K562 (cell line): ENCODE results near the gene SYT1. TPM values are rescaled to one million over a fixed set of nuclear protein-coding genes. Genes with fewer than 3 reads are reported as not detected.

ENCODE experiments used
- ATAC-seq: fragments of 200-7000 bp; cut with Tn5 transposase; 3 replicates; pipeline ENCODE4 v1.9.1; 2020; ENCODE audit warnings: moderate library complexity
- BruUV-seq: library from RNA; stranded (reverse); fragments of 400-500 nt; replicated peaks from 2 replicates; lab custom pipeline; 2021; lab: Mats Ljungman, UMichigan
- CTCF ChIA-PET: fragments of 300-600 bp; formaldehyde crosslinking; extraction: SDS; loops from one replicate; lab custom pipeline; 2021; ENCODE audit warnings: low intra/inter-chr PET ratio; lab: Yijun Ruan, JAX
- POLR2A ChIA-PET: fragments of 300-600, 350-650 bp; sonication (Branson Sonifier 250); formaldehyde crosslinking; extraction: SDS; loops from one replicate; lab custom pipeline; 2021; ENCODE audit warnings: antibody characterized with exemption, inconsistent platforms; lab: Yijun Ruan, JAX
- DNase-seq, 4 experiments: peaks; one replicate each; pipeline versions ENCODE4 v3.0.0 to v3.0.0-alpha.2; 2011 to 2018; ENCODE audit warnings: low spot score in 3 of 4, mixed read lengths in 3 of 4; ENCODE audit errors: extremely low read depth in 1 of 4
- FAIRE-seq: peaks from 2 replicates; lab custom pipeline; 2011; peaks lifted over from hg19 to GRCh38; lab: Jason Lieb, UNC
- H2AFZ ChIP-seq: 2 replicates; pipeline ENCODE4 v1.6.0; 2011; ENCODE audit warnings: low read depth, low read length, control low read depth, inconsistent platforms
- H3K27ac ChIP-seq: fragments of 200-600 bp; 3 replicates; pipeline ENCODE4 v1.8.0; 2011; ENCODE audit warnings: low read depth, mild to moderate bottlenecking, control low read depth, inconsistent platforms, low read length, moderate library complexity, mixed read lengths; ENCODE audit errors: extremely low read depth
- H3K27me3 ChIP-seq, 2 experiments: fragments of 300-600 bp in 1 of 2; 2 replicates in 1 of 2; 3 replicates in 1 of 2; pipeline versions ENCODE4 v1.6.0 to v1.8.0; 2011; ENCODE audit warnings: inconsistent platforms in 2 of 2, low read length in 2 of 2, mild to moderate bottlenecking in 1 of 2, mixed read lengths in 1 of 2, moderate library complexity in 1 of 2; ENCODE audit not compliant: control insufficient read depth in 2 of 2, insufficient read depth in 2 of 2
- H3K36me3 ChIP-seq: fragments of 300-600 bp; 3 replicates; pipeline ENCODE4 v1.8.0; 2011; ENCODE audit warnings: mild to moderate bottlenecking, low read length, inconsistent platforms; ENCODE audit not compliant: control insufficient read depth, insufficient read depth
- H3K4me1 ChIP-seq, 2 experiments: fragments of 200-600 bp in 1 of 2; replicated peaks in 1 of 2; 2 replicates in 1 of 2; 3 replicates in 1 of 2; pipeline versions ENCODE4 v1.5.1 to v1.8.0; 2011; ENCODE audit warnings: inconsistent platforms in 2 of 2, low read length in 2 of 2, mild to moderate bottlenecking in 1 of 2, mixed read lengths in 1 of 2, moderate library complexity in 1 of 2; ENCODE audit not compliant: control insufficient read depth in 2 of 2, insufficient read depth in 2 of 2
- H3K4me2 ChIP-seq: 2 replicates; pipeline ENCODE4 v1.6.1; 2011; ENCODE audit warnings: low read length, control low read depth, inconsistent platforms, mixed read lengths; ENCODE audit not compliant: insufficient read depth
- H3K4me3 ChIP-seq: fragments of 200-600 bp; sonication (generic), shearing (Covaris generic); 2 replicates; pipeline ENCODE4 v1.5.1; 2016; ENCODE audit warnings: control low read depth, inconsistent platforms
- H3K79me2 ChIP-seq: fragments of 200-600 bp; 3 replicates; pipeline ENCODE4 v1.8.0; 2011; ENCODE audit warnings: low read length, inconsistent platforms; ENCODE audit not compliant: control insufficient read depth, insufficient read depth
- H3K9ac ChIP-seq, 2 experiments: 2 replicates each; pipeline versions ENCODE4 v1.6.0 to v1.6.1; 2011; ENCODE audit warnings: low read depth in 2 of 2, low read length in 2 of 2, control low read depth in 1 of 2, inconsistent platforms in 1 of 2, mild to moderate bottlenecking in 1 of 2, mixed read lengths in 1 of 2; ENCODE audit not compliant: insufficient read depth in 1 of 2
- H3K9me1 ChIP-seq: one replicate; pipeline ENCODE4 v1.6.0; 2011; ENCODE audit warnings: inconsistent platforms, mild to moderate bottlenecking, low read length, moderate library complexity; ENCODE audit not compliant: control insufficient read depth, insufficient read depth
- H3K9me3 ChIP-seq: replicated peaks from 2 replicates; pipeline ENCODE4 v1.5.1; 2011; ENCODE audit warnings: low read depth, low read length, inconsistent platforms; ENCODE audit not compliant: control insufficient read depth, insufficient read depth
- H4K20me1 ChIP-seq: replicated peaks from 2 replicates; pipeline ENCODE4 v1.6.1; 2011; ENCODE audit warnings: low read length, inconsistent platforms, mixed read lengths; ENCODE audit not compliant: control insufficient read depth, insufficient read depth
- FOXP4 ChIP-seq: sonication (generic); formaldehyde crosslinking; IDR thresholded peaks from 2 replicates; pipeline ENCODE4 v1.8.0; 2022; ENCODE audit warnings: mild to moderate bottlenecking, missing genetic modification reagents, borderline replicate concordance
- GTF2A2 ChIP-seq: IDR thresholded peaks from 2 replicates; pipeline ENCODE4 v1.6.1; 2016; ENCODE audit warnings: mild to moderate bottlenecking, missing genetic modification characterization, missing compliant biosample characterization
- NR1H2 ChIP-seq: sonication (generic); formaldehyde crosslinking; IDR thresholded peaks from 2 replicates; pipeline ENCODE4 v1.4.0; 2020; ENCODE audit warnings: mild to moderate bottlenecking, missing genetic modification reagents
- PPARD ChIP-seq: fragments of 250-450 bp; sonication (Bioruptor Pico); IDR thresholded peaks from 2 replicates; pipeline ENCODE4 v1.8.0; 2022; ENCODE audit warnings: inconsistent platforms, mild to moderate bottlenecking, moderate library complexity
- STAG1 ChIP-seq: sonication (generic); formaldehyde crosslinking; IDR thresholded peaks from 2 replicates; pipeline ENCODE4 v1.5.0; 2020; ENCODE audit warnings: missing genetic modification reagents, borderline replicate concordance
- ZNF830 ChIP-seq: fragments of 250-450 bp; sonication (Bioruptor Pico); IDR thresholded peaks from 2 replicates; pipeline ENCODE4 v1.5.0; 2021; ENCODE audit warnings: mild to moderate bottlenecking
- WGBS: fragments of 100-300 bp; shearing (Covaris generic); methylation state at CpG from one replicate; pipeline ENCODE4 v1.1.6; 2016; ENCODE audit warnings: low coverage, mixed read lengths; ENCODE audit not compliant: insufficient coverage; ENCODE audit errors: missing lambda C conversion rate; 5-methylcytosine and 5-hydroxymethylcytosine counted together
- in situ Hi-C: fragments of 300-500 bp; cut with MboI; formaldehyde crosslinking; loops from 4 replicates; pipeline ENCODE4 v1.15.0; 2018; ENCODE audit warnings: inconsistent platforms, mixed read lengths
- intact Hi-C: fragments of 100-400 bp; cut with micrococcal nuclease; formaldehyde crosslinking; loops from 2 replicates; pipeline ENCODE4 v1.14.2; 2022
- polyA plus RNA-seq, 8 experiments: library from polyadenylated mRNA; depleted of rRNA in 4 of 8; stranded (reverse) in 5 of 8; unstranded in 3 of 8; fragments of >200 nt; fragmentation: Nextera tagmentation in 2 of 8; fragmentation: Illumina TruSeq in 1 of 8; extraction: Ambion mirVana in 2 of 8; extraction: Trizol in 1 of 8; gene quantifications; 2 replicates each; pipeline versions ENCODE4 v1.2.1 to v1.2.3, GENCODE V29; 2011 to 2014; ENCODE audit warnings: inconsistent platforms in 1 of 8, missing spikeins in 1 of 8
- total RNA-seq, 7 experiments: library from RNA; depleted of rRNA in 6 of 7; stranded (reverse); fragments of >200 nt in 6 of 7; fragmentation: Illumina TruSeq in 2 of 7; extraction: Trizol in 2 of 7; gene quantifications; 2 replicates each; pipeline versions ENCODE4 v1.2.1 to v1.2.3, GENCODE V29; 2011 to 2021; ENCODE audit warnings: low replicate concordance in 1 of 7

SYT1 gene
- total and polyA plus RNA-seq, 9 of the 15 experiments (the other 6 are each of a cell fraction or from before 2014, with no cell fraction given): 0.03 to 0.13 (median 0.07) TPM; not detected in 4

GRCh38 chr12:79187032-79187431 is 322.5 kb downstream of the SYT1 start:
- Histone ChIP-seq H3K36me3 (no peaks in the 10 kb centered on the region), H3K9me1 (no peaks in the 10 kb centered on the region), H3K4me1 (no peaks in the 10 kb centered on the region), H3K4me2 (no peak overlapping the region), H2AFZ (no peak overlapping the region), H3K4me3 (no peak overlapping the region), H3K79me2 (no peaks in the 10 kb centered on the region), H3K27me3 (no peaks in the 10 kb centered on the region), H3K9ac (no peak overlapping the region), H3K9me3 (no peaks in the 10 kb centered on the region; the same call in 1 of the 2 replicates), H4K20me1 (no peaks in the 10 kb centered on the region), H3K27ac (no peak overlapping the region)
- no peak for ATAC-seq
- TF ChIP-seq GTF2A2 (no peak), FOXP4 (CRISPR knock-in tag) (no peak), NR1H2 (no peak), PPARD (no peak), ZNF830 (CRISPR knock-in tag) (no peak), STAG1 (CRISPR knock-in tag) (no peak)
- in situ Hi-C loops (no loop called here), intact Hi-C loops (no loop called here)
- WGBS: 2% methylated on average over 4 of the region's 4 CpGs
- ChIA-PET POLR2A (no interaction called here), CTCF (no interaction called here)
- DNase-seq: no peak
- BruUV-seq: no TSS peak
- FAIRE-seq: no peak
